ENCODE results near the gene FHL2.

FHL2 gene, protein sequence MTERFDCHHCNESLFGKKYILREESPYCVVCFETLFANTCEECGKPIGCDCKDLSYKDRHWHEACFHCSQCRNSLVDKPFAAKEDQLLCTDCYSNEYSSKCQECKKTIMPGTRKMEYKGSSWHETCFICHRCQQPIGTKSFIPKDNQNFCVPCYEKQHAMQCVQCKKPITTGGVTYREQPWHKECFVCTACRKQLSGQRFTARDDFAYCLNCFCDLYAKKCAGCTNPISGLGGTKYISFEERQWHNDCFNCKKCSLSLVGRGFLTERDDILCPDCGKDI

GRCh38 chr2:105398336-105399206 is at the start of gene FHL2:
FHL2 (minus strand) TSS chr2:105399051; CDS start chr2:105386516, 12,535 bp downstream.
- peak within 1 kb of the TSS; percentile 91 for H3K4me3 ChIP-seq (replicated peaks; ENCODE audit: low read depth, low read length)
- peak; percentile 28 for TF ChIP-seq CTCF (IDR thresholded peaks at IDR 0.05; ENCODE audit: low read depth, low read length, missing control alignments)
- DNase-seq (ENCODE audit: extremely low read depth, low read depth): no peak

DNA sequence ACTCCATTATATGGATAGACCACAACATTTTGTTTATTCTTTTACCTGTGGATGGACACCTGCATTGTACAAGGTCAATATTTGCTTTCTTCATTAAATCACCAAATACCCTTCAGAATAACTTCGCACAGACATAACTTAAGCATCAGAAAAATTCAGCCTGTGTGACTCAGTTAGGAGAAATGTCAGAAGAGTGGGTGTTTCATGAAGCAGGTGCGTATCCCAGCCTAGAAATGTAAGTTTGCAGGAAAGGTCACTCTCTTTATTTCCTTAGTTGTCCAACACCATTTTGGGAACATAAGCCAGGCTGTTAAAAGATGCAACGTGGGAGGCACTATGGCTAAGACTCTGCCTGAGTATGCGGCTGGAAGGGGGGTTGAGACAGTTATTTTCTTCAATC is 48.6 kb upstream of the FHL2 start:
- DNase-seq (ENCODE audit: extremely low read depth, low read depth): no peak
- TF ChIP-seq CTCF (IDR thresholded peaks at IDR 0.05; ENCODE audit: low read depth, low read length, missing control alignments): no peak
- no peak overlapping the region for H3K4me3 ChIP-seq (replicated peaks; ENCODE audit: low read depth, low read length)

- no peak for TF ChIP-seq CTCF (IDR thresholded peaks at IDR 0.05; ENCODE audit: low read depth, low read length, missing control alignments)
- no peak for DNase-seq (ENCODE audit: extremely low read depth, low read depth)
- H3K4me3 ChIP-seq (replicated peaks; ENCODE audit: low read depth, low read length): no peak overlapping the region
Observed at GRCh38 chr2:105446501-105446900, 47.6 kb upstream of the FHL2 start.

- no peak for TF ChIP-seq CTCF (IDR thresholded peaks at IDR 0.05; ENCODE audit: low read depth, low read length, missing control alignments)
- no peak overlapping the region for H3K4me3 ChIP-seq (replicated peaks; ENCODE audit: low read depth, low read length)
- DNase-seq (ENCODE audit: extremely low read depth, low read depth): no peak
Observed at GRCh38 chr2:105445976-105446375, 47.1 kb upstream of the FHL2 start.

- no peak for TF ChIP-seq CTCF (IDR thresholded peaks at IDR 0.05; ENCODE audit: low read depth, low read length, missing control alignments)
- H3K4me3 ChIP-seq (replicated peaks; ENCODE audit: low read depth, low read length): no peak overlapping the region
- no peak for DNase-seq (ENCODE audit: extremely low read depth, low read depth)
Observed at GRCh38 chr2:105445498-105445897, 46.6 kb upstream of the FHL2 start.

DNA sequence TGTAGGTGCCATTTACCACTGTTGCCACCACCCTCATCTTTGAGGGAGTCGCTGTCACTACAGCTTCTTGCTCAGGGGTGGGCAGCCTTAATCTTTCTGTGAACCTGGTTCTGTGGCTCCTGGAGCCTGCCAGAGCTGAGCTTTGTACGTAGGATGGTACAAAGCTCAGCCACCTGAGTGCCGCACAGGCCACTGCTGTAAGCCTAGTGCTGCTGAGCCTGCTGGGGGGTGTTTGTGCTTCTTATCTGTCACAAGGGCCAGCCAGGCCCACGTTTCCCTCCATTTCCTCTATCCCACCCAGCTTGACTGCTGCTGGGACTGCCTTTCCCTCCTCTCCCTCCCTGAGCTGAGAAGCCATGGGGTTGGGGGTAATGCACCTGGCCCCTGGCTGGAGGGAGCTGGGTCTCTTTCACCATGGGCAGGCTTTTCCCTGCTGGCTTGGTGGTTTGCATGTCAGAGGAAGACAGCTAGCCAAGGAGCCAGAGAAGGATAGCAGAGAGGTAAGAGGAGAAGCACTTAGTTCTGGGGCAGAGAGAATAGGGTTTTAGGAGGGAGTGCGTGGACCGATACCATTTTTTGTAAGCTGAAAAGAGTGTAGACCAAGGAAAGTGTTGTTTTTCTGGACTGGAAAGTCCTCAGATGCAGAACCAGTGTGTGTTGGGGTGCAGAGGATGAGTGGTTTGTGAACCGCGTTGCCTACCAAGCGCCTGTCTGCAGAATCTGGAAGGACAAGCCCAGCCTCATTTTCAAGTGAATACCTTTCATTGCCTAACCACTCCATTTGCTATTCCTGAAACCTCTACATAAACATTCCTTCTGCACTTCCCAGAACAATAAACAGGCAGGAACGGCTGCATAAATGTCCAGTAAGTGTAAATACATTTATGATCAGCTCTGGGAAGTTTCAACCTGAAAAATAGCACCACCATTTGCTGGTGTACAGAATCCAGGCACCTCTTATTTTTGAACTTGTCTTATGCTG is 45.1 kb upstream of the FHL2 start:
- H3K4me3 ChIP-seq (replicated peaks; ENCODE audit: low read depth, low read length): no peak overlapping the region
- DNase-seq (ENCODE audit: extremely low read depth, low read depth): no peak
- no peak for TF ChIP-seq CTCF (IDR thresholded peaks at IDR 0.05; ENCODE audit: low read depth, low read length, missing control alignments)
